ENCODE results near the gene RTP3. TPM values are rescaled to one million over a fixed set of nuclear protein-coding genes. Genes with fewer than 3 reads are reported as not detected.

RTP3 gene
- total and polyA plus RNA-seq, 2 of the 8 experiments (the other 6 are each of a cell fraction or from before 2014, with no cell fraction given), result 0.08 TPM; not detected in 1

- Histone ChIP-seq H3K9me3 (ENCODE audit: insufficient read depth in 2 of 2, low read depth in 1 of 2, low read length in 1 of 2) (no peaks in the 10 kb centered on the region), H3K27me3 (replicated peaks in 1 of 4; ENCODE audit: control insufficient read depth in 3 of 4, extremely low read depth in 1 of 4, insufficient read depth in 3 of 4, low read length in 3 of 4) (peaks cover 7 to 28% (median 24%) of the 10 kb centered on the region in 4 experiments), H3K23ac (ENCODE audit: insufficient read length) (no peak overlapping the region), H2BK15ac (ENCODE audit: low read length) (no peak overlapping the region), H3K4me2 (ENCODE audit: insufficient read depth in 1 of 2, low read depth in 2 of 2, low read length in 2 of 2) (no peak overlapping the region), H3K23me2 (ENCODE audit: low read depth, low read length) (peaks cover 2% of the 10 kb centered on the region), H3K4me1 (replicated peaks in 1 of 4; ENCODE audit: control insufficient read depth in 3 of 4, insufficient read depth in 4 of 4, low read length in 3 of 4) (peaks cover 0 to 6% (median 4%) of the 10 kb centered on the region in 4 experiments; a peak in 4 of 7 replicates), H3K18ac (ENCODE audit: extremely low read depth, low read length) (no peak overlapping the region), H2BK20ac (ENCODE audit: low read length) (no peak overlapping the region), H3K4me3 (ENCODE audit: extremely low read depth in 1 of 4, insufficient read depth in 2 of 4, low read depth in 3 of 4, low read length in 4 of 4) (no peak overlapping the region), H4K5ac (ENCODE audit: insufficient read length, low read depth, low read length) (no peak overlapping the region), H3K56ac (replicated peaks; ENCODE audit: insufficient read length, low read depth, low read length) (no peak overlapping the region), H3K36me3 (ENCODE audit: control insufficient read depth in 2 of 4, insufficient read depth in 4 of 4, low read length in 3 of 4) (no peaks in the 10 kb centered on the region), H2BK5ac (ENCODE audit: low read depth, low read length) (no peak overlapping the region), H2AFZ (ENCODE audit: low read length) (no peak overlapping the region), H3K4ac (replicated peaks; ENCODE audit: insufficient read length, low read depth, low read length) (no peak overlapping the region), H2AK5ac (ENCODE audit: low read depth, low read length) (no peak overlapping the region), H2BK12ac (ENCODE audit: low read depth, low read length) (no peak overlapping the region), H2BK120ac (replicated peaks; ENCODE audit: low read depth, low read length) (no peak overlapping the region), H4K91ac (replicated peaks; ENCODE audit: insufficient read length, low read length) (no peak overlapping the region), H3K27ac (ENCODE audit: low read depth, low read length) (no peak overlapping the region), H4K8ac (ENCODE audit: extremely low read depth, insufficient read depth, low read length) (no peak overlapping the region), H3K9ac (replicated peaks in 1 of 4; ENCODE audit: extremely low read depth in 1 of 4, low read depth in 3 of 4, low read length in 3 of 4) (no peak overlapping the region), H3K79me1 (ENCODE audit: low read depth, low read length) (no peaks in the 10 kb centered on the region), H3K14ac (ENCODE audit: insufficient read length) (no peak overlapping the region), H3K79me2 (ENCODE audit: control insufficient read depth in 1 of 2, insufficient read depth in 2 of 2, low read length in 2 of 2) (no peaks in the 10 kb centered on the region), H4K20me1 (replicated peaks in 1 of 2; ENCODE audit: control insufficient read depth in 1 of 2, insufficient read depth in 2 of 2, low read length in 2 of 2) (peaks cover 0 to 1% of the 10 kb centered on the region in 2 experiments)
- ChIA-PET POLR2A (ENCODE audit: partially characterized antibody) (interaction anchor here (0.8 kb wide), 1 partner anchor 109 kb away, joined by 3 read pairs; no protein-coding TSS in a partner anchor), CTCF (ENCODE audit: partially characterized antibody) (interaction anchor here (3.0 to 7.5 kb wide), 2 partner anchors 17 to 22 kb away, joined by 15 to 38 read pairs; no protein-coding TSS in a partner anchor)
- 78% methylated on average over 1 of the region's 1 CpG; no CpG with 5 or more reads in 1 of the 2 experiments for WGBS, 2 experiments (ENCODE audit: extremely low coverage in 1 of 2, insufficient coverage in 1 of 2, insufficient read length in 1 of 2, insufficient replicate concordance in 2 of 2, low coverage in 1 of 2, low lambda C conversion rate in 2 of 2, missing lambda C conversion rate in 1 of 2)
- FAIRE-seq (no peak), DNase-seq (ENCODE audit: low read depth in 1 of 2, low spot score in 2 of 2) (peak in 1 of 2 experiments; percentile 23)
- TF ChIP-seq TEAD4 (IDR thresholded peaks at IDR 0.05; ENCODE audit: low read depth, low read length), result no peak
- TF ChIP-seq NANOG (IDR thresholded peaks at IDR 0.05; ENCODE audit: insufficient read depth, low read depth, low read length, poor library complexity, severe bottlenecking), result no peak
- no peak for TF ChIP-seq SIN3A (conservative IDR thresholded peaks at IDR 0.05 in 1 of 2, IDR thresholded peaks at IDR 0.05 in 1 of 2; ENCODE audit: low read depth in 1 of 2, low read length in 2 of 2)
- no peak for TF ChIP-seq MAX (IDR thresholded peaks at IDR 0.05)
- no peak for TF ChIP-seq GTF2F1 (IDR thresholded peaks at IDR 0.05; ENCODE audit: borderline replicate concordance, low read depth, low read length)
- TF ChIP-seq GABPA (IDR thresholded peaks at IDR 0.05; ENCODE audit: borderline replicate concordance, insufficient read depth, low read length), result no peak
- TF ChIP-seq BCL11A (IDR thresholded peaks at IDR 0.05; ENCODE audit: low read depth in 2 of 2, low read length in 2 of 2), result no peak
- no peak for TF ChIP-seq ZNF274 (IDR thresholded peaks at IDR 0.05; ENCODE audit: borderline replicate concordance, extremely low read depth, low read length)
- no peak for TF ChIP-seq TBP (IDR thresholded peaks at IDR 0.05; ENCODE audit: low read depth, low read length)
- no peak for TF ChIP-seq POLR2A (IDR thresholded peaks at IDR 0.05; ENCODE audit: control extremely low read depth in 1 of 2, low read depth in 2 of 2, low read length in 2 of 2)
- TF ChIP-seq SP4 (IDR thresholded peaks at IDR 0.05; ENCODE audit: low read length), result no peak
- no peak for TF ChIP-seq EP300 (IDR thresholded peaks at IDR 0.05; ENCODE audit: borderline replicate concordance in 1 of 2, low read depth in 2 of 2, low read length in 2 of 2)
- TF ChIP-seq ASH2L (IDR thresholded peaks at IDR 0.05; ENCODE audit: low read length), result no peak
Observed at GRCh38 chr3:46466871-46467403, 30.8 kb upstream of the RTP3 start.
